Measurements from ENCODE around the gene PCDH9.

PCDH9 gene

GRCh38 chr13:66855131-66855530, 375.0 kb downstream of the PCDH9 start:
- no peak for TF ChIP-seq CTCF (IDR thresholded peaks at IDR 0.05; ENCODE audit: low read depth, low read length, missing control alignments)
- no peak overlapping the region for H3K4me3 ChIP-seq (replicated peaks; ENCODE audit: low read depth, low read length)
- DNase-seq (ENCODE audit: extremely low read depth, low read depth), result no peak

- no peak for DNase-seq (ENCODE audit: extremely low read depth, low read depth)
- TF ChIP-seq CTCF (IDR thresholded peaks at IDR 0.05; ENCODE audit: low read depth, low read length, missing control alignments), result no peak
- H3K4me3 ChIP-seq (replicated peaks; ENCODE audit: low read depth, low read length), result no peak overlapping the region
Measured at GRCh38 chr13:66853564-66853963, 376.6 kb downstream of the PCDH9 start.

GRCh38 chr13:66849706-66850105, 380.4 kb downstream of the PCDH9 start:
- H3K4me3 ChIP-seq (replicated peaks; ENCODE audit: low read depth, low read length), result no peak overlapping the region
- TF ChIP-seq CTCF (IDR thresholded peaks at IDR 0.05; ENCODE audit: low read depth, low read length, missing control alignments), result no peak
- no peak for DNase-seq (ENCODE audit: extremely low read depth, low read depth)

- H3K4me3 ChIP-seq (replicated peaks; ENCODE audit: low read depth, low read length), result no peak overlapping the region
- no peak for DNase-seq (ENCODE audit: extremely low read depth, low read depth)
- no peak for TF ChIP-seq CTCF (IDR thresholded peaks at IDR 0.05; ENCODE audit: low read depth, low read length, missing control alignments)
Measured at GRCh38 chr13:66847541-66847940, 382.6 kb downstream of the PCDH9 start.

GRCh38 chr13:66845393-66845792, 384.7 kb downstream of the PCDH9 start:
- DNase-seq (ENCODE audit: extremely low read depth, low read depth), result no peak
- no peak for TF ChIP-seq CTCF (IDR thresholded peaks at IDR 0.05; ENCODE audit: low read depth, low read length, missing control alignments)
- no peak overlapping the region for H3K4me3 ChIP-seq (replicated peaks; ENCODE audit: low read depth, low read length)

- DNase-seq (ENCODE audit: extremely low read depth, low read depth), result no peak
- no peak overlapping the region for H3K4me3 ChIP-seq (replicated peaks; ENCODE audit: low read depth, low read length)
- no peak for TF ChIP-seq CTCF (IDR thresholded peaks at IDR 0.05; ENCODE audit: low read depth, low read length, missing control alignments)
Measured at GRCh38 chr13:66844933-66845332, 385.2 kb downstream of the PCDH9 start.

- no peak for TF ChIP-seq CTCF (IDR thresholded peaks at IDR 0.05; ENCODE audit: low read depth, low read length, missing control alignments)
- DNase-seq (ENCODE audit: extremely low read depth, low read depth), result no peak
- H3K4me3 ChIP-seq (replicated peaks; ENCODE audit: low read depth, low read length), result no peak overlapping the region
Measured at GRCh38 chr13:66842766-66843165, 387.4 kb downstream of the PCDH9 start.

All from HFF-Myc (cell line).